Smooth muscle cell (in vitro differentiated cells): ENCODE data around the gene ME2. TPM values are rescaled to one million over a fixed set of nuclear protein-coding genes. Genes with fewer than 3 reads are reported as not detected.
A peak's percentile ranks its signal among the peaks of the same experiment; 100 is the strongest.

Source experiments
- DNase-seq: peaks from one replicate; lab custom pipeline; 2025; ENCODE audit not compliant: unreplicated experiment; lab: John Stamatoyannopoulos, UW
- H2AFZ ChIP-seq: fragments of 200-600 bp; sonication (generic); 2 replicates; pipeline ENCODE4 v1.6.0; 2016; ENCODE audit warnings: antibody characterized with exemption, low read depth, mild to moderate bottlenecking
- H3F3A ChIP-seq: fragments of 200-600 bp; sonication (generic); 2 replicates; pipeline ENCODE4 v1.6.0; 2017; ENCODE audit warnings: antibody characterized with exemption, low read depth
- H3K27ac ChIP-seq: fragments of 200-600 bp; sonication (generic); 2 replicates; pipeline ENCODE4 v1.5.1; 2016; ENCODE audit warnings: low read depth, mild to moderate bottlenecking
- H3K27me3 ChIP-seq: fragments of 200-600 bp; sonication (generic); 2 replicates; pipeline ENCODE4 v1.6.1; 2016; ENCODE audit warnings: low read depth, mild to moderate bottlenecking
- H3K36me3 ChIP-seq: fragments of 200-600 bp; sonication (generic); 2 replicates; pipeline ENCODE4 v1.5.1; 2016; ENCODE audit warnings: low read depth
- H3K4me1 ChIP-seq: fragments of 200-600 bp; sonication (generic); 2 replicates; pipeline ENCODE4 v1.5.1; 2016; ENCODE audit warnings: low read depth
- H3K4me2 ChIP-seq: fragments of 200-600 bp; sonication (generic); 2 replicates; pipeline ENCODE4 v1.6.0; 2016; ENCODE audit warnings: mild to moderate bottlenecking
- H3K4me3 ChIP-seq: fragments of 200-600 bp; sonication (generic); 2 replicates; pipeline ENCODE4 v1.5.1; 2016; ENCODE audit warnings: mild to moderate bottlenecking
- H3K79me2 ChIP-seq: fragments of 200-600 bp; sonication (generic); 2 replicates; pipeline ENCODE4 v1.6.0; 2016; ENCODE audit warnings: low read depth, mild to moderate bottlenecking
- H3K9ac ChIP-seq: fragments of 200-600 bp; sonication (generic); 2 replicates; pipeline ENCODE4 v1.6.0; 2016; ENCODE audit warnings: low read depth
- H3K9me3 ChIP-seq: fragments of 200-600 bp; sonication (generic); replicated peaks from 2 replicates; pipeline ENCODE4 v1.5.1; 2016; ENCODE audit warnings: low read depth
- H4K20me1 ChIP-seq: fragments of 200-600 bp; sonication (generic); 2 replicates; pipeline ENCODE4 v1.6.0; 2016; ENCODE audit warnings: low read depth
- CTCF ChIP-seq: fragments of 200-600 bp; sonication (generic); IDR thresholded peaks from 2 replicates; pipeline ENCODE4 v1.5.1; 2017; ENCODE audit warnings: borderline replicate concordance, mild to moderate bottlenecking, antibody characterized with exemption; ENCODE audit not compliant: insufficient read depth, poor library complexity, severe bottlenecking
- WGBS: methylation state at CpG from one replicate; pipeline ENCODE4 v1.1.7; 2016; ENCODE audit warnings: low lambda C conversion rate; 5-methylcytosine and 5-hydroxymethylcytosine counted together
- polyA plus RNA-seq: library from polyadenylated mRNA; unstranded; fragments of >200 nt; fragmentation: Nextera tagmentation; extraction: Ambion mirVana; gene quantifications from 2 replicates; pipeline ENCODE4 v1.2.1, GENCODE V29; 2016
- total RNA-seq: library from RNA; depleted of rRNA; stranded (reverse); fragments of >200 nt; gene quantifications from 2 replicates; pipeline ENCODE4 v1.2.3, GENCODE V29; 2014

The ME2 gene
- total and polyA plus RNA-seq, 2 experiments from 2014 or later, result 20.2 to 47.9 TPM

DNA sequence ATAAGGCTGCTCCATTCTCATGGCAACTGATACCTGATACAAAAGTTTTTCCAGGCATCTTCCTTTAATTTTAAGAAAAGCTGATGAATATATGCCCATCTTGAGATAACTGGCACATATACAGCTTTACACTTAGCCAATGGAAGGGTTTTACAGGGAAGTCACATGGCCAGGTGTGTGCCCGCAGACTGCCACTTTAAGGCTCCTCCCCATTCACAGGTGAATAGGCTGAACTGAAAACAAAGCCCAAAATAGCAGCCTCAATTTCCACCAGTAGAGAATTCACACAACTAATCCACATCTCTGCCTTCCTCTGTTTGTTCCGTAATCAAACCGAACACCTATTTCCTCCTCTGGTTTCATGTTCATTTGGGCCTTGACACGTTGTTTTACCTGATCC, 9.8 kb upstream of the ME2 start:
- Histone ChIP-seq H3K79me2 (no peaks in the 10 kb centered on the region), H3K36me3 (no peaks in the 10 kb centered on the region), H3K27me3 (no peaks in the 10 kb centered on the region), H3F3A (no peaks in the 10 kb centered on the region), H3K4me1 (peaks cover 3% of the 10 kb centered on the region), H3K4me2 (peak overlapping the region; percentile 13), H2AFZ (no peak overlapping the region), H4K20me1 (no peaks in the 10 kb centered on the region), H3K9me3 (no peaks in the 10 kb centered on the region), H3K4me3 (no peak overlapping the region), H3K27ac (peak overlapping the region; percentile 79), H3K9ac (no peak overlapping the region)
- no peak for TF ChIP-seq CTCF
- DNase-seq, result no peak
- WGBS, result 94% methylated on average over 4 of the region's 4 CpGs

DNA sequence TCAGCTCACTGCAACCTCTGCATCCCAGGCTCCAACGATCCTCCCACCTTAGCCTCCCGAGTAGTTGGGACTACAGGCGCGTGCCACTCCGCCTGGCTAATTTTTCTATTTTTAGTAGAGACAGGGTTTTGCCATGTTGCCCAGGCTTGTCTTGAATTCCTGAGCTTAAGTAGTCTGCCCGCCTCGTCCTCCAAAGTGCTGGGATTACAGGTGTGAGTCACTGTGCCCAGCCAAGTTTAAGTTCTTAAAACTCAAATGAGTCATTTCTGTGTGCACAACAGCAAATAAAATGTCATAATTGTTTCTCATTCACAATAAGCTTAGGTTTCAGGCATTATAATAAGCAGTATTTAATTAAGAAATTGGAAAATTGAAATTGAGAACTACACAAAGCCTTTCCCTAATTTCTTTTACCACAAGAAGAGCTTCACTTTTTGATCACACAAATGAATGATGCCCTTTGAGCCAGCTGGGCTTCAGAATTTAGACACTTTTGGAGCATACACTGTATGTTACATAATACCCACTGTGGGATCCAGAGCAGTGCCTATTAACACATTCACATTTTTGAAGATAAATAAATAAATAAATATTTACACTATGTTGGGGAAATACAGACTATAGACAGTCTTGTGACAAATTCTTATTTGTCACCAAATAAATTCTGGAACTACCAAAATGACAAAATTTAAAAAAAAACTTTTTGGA, 8.6 kb upstream of the ME2 start:
- peak overlapping the region; percentile 79 for H3K27ac ChIP-seq
- H3K9me3 ChIP-seq, result no peaks in the 10 kb centered on the region
- H3K9ac ChIP-seq, result no peak overlapping the region
- no peaks in the 10 kb centered on the region for H3K79me2 ChIP-seq
- 36% methylated on average over 7 of the region's 7 CpGs for WGBS
- peaks cover 3% of the 10 kb centered on the region for H3K4me1 ChIP-seq
- no peak for DNase-seq
- H4K20me1 ChIP-seq, result no peaks in the 10 kb centered on the region
- no peak overlapping the region for H2AFZ ChIP-seq
- H3K36me3 ChIP-seq, result no peaks in the 10 kb centered on the region
- no peaks in the 10 kb centered on the region for H3K27me3 ChIP-seq
- H3K4me2 ChIP-seq, result peak overlapping the region; percentile 24
- TF ChIP-seq CTCF, result no peak
- H3K4me3 ChIP-seq, result no peak overlapping the region
- H3F3A ChIP-seq, result no peaks in the 10 kb centered on the region

DNA sequence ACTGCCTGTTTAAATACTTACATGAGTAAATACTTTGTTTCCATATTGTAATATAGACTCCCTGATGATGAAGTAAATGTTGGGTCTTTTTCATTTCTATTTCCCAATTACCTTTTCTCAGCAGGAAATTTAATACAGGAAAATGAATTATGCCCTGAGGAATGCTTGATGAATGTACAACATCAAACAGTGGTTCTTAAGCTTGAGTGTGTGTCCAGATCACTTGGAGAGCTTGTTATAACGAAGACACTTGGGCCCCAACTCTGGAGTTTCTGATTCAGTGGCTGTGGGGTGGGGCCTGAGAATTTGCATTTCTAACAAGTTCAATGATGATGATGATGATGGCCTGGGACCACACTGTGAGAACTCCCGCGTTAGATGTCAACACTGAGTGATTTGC, 7.1 kb upstream of the ME2 start:
- Histone ChIP-seq H3K9me3 (no peaks in the 10 kb centered on the region), H3K79me2 (no peaks in the 10 kb centered on the region), H4K20me1 (no peaks in the 10 kb centered on the region), H3K9ac (no peak overlapping the region), H2AFZ (no peak overlapping the region), H3K4me3 (no peak overlapping the region), H3K4me1 (peaks cover 3% of the 10 kb centered on the region), H3K4me2 (no peak overlapping the region), H3F3A (no peaks in the 10 kb centered on the region), H3K27me3 (no peaks in the 10 kb centered on the region), H3K36me3 (no peaks in the 10 kb centered on the region), H3K27ac (no peak overlapping the region)
- no peak for TF ChIP-seq CTCF
- WGBS, result 53% methylated on average over 3 of the region's 3 CpGs
- DNase-seq, result no peak

DNA sequence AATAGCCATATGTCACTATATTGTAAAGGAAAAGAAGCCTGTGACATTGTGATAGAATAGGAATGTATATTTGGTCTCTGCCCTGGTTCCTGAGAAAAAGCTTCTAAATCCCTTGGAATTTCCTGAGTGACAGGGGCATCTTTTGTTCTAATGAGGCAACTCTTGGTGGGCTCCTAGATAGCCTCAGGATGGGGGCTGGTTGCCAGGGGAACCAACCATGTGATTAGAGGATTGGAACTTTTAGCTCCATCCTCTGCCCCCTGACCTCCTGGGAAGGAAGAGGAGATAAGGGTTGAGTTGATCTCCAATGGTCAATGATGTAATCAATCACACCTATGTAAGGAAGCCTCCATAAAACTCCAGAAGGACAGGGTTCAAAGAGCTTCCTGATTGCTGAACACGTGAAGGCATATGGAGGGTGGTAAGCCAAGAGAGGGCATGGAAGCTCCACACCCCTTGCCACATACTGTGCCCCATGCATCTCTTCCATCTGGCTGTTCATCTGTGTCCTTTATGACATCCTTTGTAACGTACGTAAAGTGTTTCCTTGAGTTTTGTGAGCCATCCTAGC, 2.9 kb upstream of the ME2 start:
- no peak overlapping the region for H3K4me2 ChIP-seq
- no peak for TF ChIP-seq CTCF
- WGBS, result 98% methylated on average over 3 of the region's 3 CpGs
- H3K36me3 ChIP-seq, result no peaks in the 10 kb centered on the region
- no peaks in the 10 kb centered on the region for H4K20me1 ChIP-seq
- no peaks in the 10 kb centered on the region for H3K9me3 ChIP-seq
- peaks cover 19% of the 10 kb centered on the region for H3K4me1 ChIP-seq
- no peak overlapping the region for H3K4me3 ChIP-seq
- peaks cover 18% of the 10 kb centered on the region for H3K79me2 ChIP-seq
- no peak for DNase-seq
- no peak overlapping the region for H3K27ac ChIP-seq
- H3F3A ChIP-seq, result peaks cover 5% of the 10 kb centered on the region
- H3K27me3 ChIP-seq, result no peaks in the 10 kb centered on the region
- H2AFZ ChIP-seq, result no peak overlapping the region
- H3K9ac ChIP-seq, result no peak overlapping the region
